ENCODE measurements around the gene GCK. TPM values are rescaled to one million over a fixed set of nuclear protein-coding genes. Genes with fewer than 3 reads are reported as not detected.

GCK gene
- total and polyA plus RNA-seq, 4 donors, result 0.09 to 12.7 (median 0.44) TPM

- H3K9ac ChIP-seq (ENCODE audit: low read depth in 1 of 2, low read length in 2 of 2), result no peak overlapping the region
- H3K4me3 ChIP-seq (ENCODE audit: low read depth in 1 of 3, low read length in 3 of 3), result no peak overlapping the region
- H3K4me1 ChIP-seq (ENCODE audit: control insufficient read depth in 4 of 4, insufficient read depth in 4 of 4, low read length in 3 of 4), result peaks cover 13 to 53% (median 46%) of the 10 kb centered on the region in 4 donors
- no peak for DNase-seq (ENCODE audit: low spot score)
- TF ChIP-seq HNF4G (IDR thresholded peaks at IDR 0.05) (no peak), EGR1 (IDR thresholded peaks at IDR 0.05; ENCODE audit: low read depth in 2 of 2) (no peak), JUND (IDR thresholded peaks at IDR 0.05) (no peak), TAF1 (conservative IDR thresholded peaks at IDR 0.05) (no peak), NR2F2 (IDR thresholded peaks at IDR 0.05) (no peak), CTCF (IDR thresholded peaks at IDR 0.05; ENCODE audit: low read depth, low read length, missing input control) (no peak), GABPA (IDR thresholded peaks at IDR 0.05 in 1 of 2, conservative IDR thresholded peaks at IDR 0.05 in 1 of 2) (no peak), FOXA2 (IDR thresholded peaks at IDR 0.05) (no peak), RAD21 (IDR thresholded peaks at IDR 0.05) (no peak), MAX (IDR thresholded peaks at IDR 0.05) (no peak), SP1 (IDR thresholded peaks at IDR 0.05) (no peak), YY1 (IDR thresholded peaks at IDR 0.05) (no peak), REST (IDR thresholded peaks at IDR 0.05) (no peak), HNF4A (conservative IDR thresholded peaks at IDR 0.05) (no peak), FOXA1 (IDR thresholded peaks at IDR 0.05) (no peak), RXRA (IDR thresholded peaks at IDR 0.05) (no peak)
- TF ChIP-seq, protein P1, sequence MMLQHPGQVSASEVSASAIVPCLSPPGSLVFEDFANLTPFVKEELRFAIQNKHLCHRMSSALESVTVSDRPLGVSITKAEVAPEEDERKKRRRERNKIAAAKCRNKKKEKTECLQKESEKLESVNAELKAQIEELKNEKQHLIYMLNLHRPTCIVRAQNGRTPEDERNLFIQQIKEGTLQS (IDR thresholded peaks at IDR 0.05), result no peak
- TF ChIP-seq, protein P2, sequence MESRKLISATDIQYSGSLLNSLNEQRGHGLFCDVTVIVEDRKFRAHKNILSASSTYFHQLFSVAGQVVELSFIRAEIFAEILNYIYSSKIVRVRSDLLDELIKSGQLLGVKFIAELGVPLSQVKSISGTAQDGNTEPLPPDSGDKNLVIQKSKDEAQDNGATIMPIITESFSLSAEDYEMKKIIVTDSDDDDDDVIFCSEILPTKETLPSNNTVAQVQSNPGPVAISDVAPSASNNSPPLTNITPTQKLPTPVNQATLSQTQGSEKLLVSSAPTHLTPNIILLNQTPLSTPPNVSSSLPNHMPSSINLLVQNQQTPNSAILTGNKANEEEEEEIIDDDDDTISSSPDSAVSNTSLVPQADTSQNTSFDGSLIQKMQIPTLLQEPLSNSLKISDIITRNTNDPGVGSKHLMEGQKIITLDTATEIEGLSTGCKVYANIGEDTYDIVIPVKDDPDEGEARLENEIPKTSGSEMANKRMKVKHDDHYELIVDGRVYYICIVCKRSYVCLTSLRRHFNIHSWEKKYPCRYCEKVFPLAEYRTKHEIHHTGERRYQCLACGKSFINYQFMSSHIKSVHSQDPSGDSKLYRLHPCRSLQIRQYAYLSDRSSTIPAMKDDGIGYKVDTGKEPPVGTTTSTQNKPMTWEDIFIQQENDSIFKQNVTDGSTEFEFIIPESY (IDR thresholded peaks at IDR 0.05), result no peak
- 89% methylated on average over 3 of the region's 3 CpGs for WGBS
- peaks cover 0 to 21% (median 4%) of the 10 kb centered on the region in 4 donors for H3K36me3 ChIP-seq (ENCODE audit: control insufficient read depth in 4 of 4, insufficient read depth in 3 of 4, low read depth in 1 of 4, low read length in 3 of 4)
- no peaks in the 10 kb centered on the region for H3K9me3 ChIP-seq (ENCODE audit: control insufficient read depth in 4 of 4, low read length in 3 of 4)
- H3K27ac ChIP-seq (ENCODE audit: low read depth in 1 of 2, low read length in 2 of 2), result no peak overlapping the region
- H3K27me3 ChIP-seq (ENCODE audit: control insufficient read depth in 4 of 4, insufficient read depth in 4 of 4, low read length in 3 of 4), result no peaks in the 10 kb centered on the region
Observed at GRCh38 chr7:44154703-44155102, 34.5 kb downstream of the GCK start.
